GM10266 (cell line): Measurements from ENCODE around the gene ZNF318.

ENCODE experiments used
- DNase-seq: peaks from one replicate; pipeline ENCODE4 v3.0.0; 2012; ENCODE audit errors: extremely low spot score
- TF ChIP-seq, protein P1 (sequence below): IDR thresholded peaks from 2 replicates; pipeline ENCODE4 v1.5.1; 2012; ENCODE audit warnings: mild to moderate bottlenecking, low read depth; ENCODE audit not compliant: control insufficient read depth, insufficient read depth; ENCODE audit errors: missing control alignments

The ZNF318 gene

DNA sequence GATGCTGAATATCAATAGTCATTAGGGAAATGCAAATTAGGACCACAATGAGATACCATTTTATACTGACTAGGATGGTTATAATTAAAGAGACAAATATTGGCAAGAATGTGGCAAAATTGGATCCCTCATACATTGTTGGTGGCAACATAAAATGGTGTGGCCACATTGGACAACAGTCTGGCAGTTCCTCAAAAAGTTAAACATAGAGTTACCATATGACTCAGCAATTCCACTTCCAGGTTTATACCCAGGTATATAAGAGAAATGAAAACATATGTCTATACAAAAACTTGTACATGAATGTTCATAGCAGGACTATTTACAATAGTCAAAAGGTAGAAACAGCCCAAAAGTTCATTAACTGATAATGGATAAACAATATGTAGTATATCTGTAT, 58.8 kb downstream of the ZNF318 start:
- DNase-seq, result no peak
- TF ChIP-seq, protein P1, sequence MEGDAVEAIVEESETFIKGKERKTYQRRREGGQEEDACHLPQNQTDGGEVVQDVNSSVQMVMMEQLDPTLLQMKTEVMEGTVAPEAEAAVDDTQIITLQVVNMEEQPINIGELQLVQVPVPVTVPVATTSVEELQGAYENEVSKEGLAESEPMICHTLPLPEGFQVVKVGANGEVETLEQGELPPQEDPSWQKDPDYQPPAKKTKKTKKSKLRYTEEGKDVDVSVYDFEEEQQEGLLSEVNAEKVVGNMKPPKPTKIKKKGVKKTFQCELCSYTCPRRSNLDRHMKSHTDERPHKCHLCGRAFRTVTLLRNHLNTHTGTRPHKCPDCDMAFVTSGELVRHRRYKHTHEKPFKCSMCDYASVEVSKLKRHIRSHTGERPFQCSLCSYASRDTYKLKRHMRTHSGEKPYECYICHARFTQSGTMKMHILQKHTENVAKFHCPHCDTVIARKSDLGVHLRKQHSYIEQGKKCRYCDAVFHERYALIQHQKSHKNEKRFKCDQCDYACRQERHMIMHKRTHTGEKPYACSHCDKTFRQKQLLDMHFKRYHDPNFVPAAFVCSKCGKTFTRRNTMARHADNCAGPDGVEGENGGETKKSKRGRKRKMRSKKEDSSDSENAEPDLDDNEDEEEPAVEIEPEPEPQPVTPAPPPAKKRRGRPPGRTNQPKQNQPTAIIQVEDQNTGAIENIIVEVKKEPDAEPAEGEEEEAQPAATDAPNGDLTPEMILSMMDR, result no peak

DNA sequence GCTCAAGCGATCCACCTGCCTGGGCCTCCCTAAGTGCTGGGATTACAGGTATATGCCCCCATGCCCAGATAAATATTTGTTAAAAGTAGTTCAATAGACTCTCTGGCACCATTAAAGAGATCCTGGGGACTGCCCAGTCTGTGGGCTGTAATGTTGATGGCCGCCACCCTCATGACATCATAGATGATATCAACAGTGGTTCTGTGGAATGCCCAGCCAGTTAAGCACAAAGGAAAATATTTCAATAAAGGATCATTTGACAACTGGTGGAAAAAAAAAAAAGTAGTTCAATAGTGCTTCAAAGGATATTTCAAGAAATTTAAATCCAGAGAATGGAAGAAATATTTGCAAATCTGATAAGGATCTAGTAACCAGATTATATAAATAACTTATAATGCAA, 59.3 kb downstream of the ZNF318 start:
- TF ChIP-seq, protein P1, result no peak
- DNase-seq, result no peak

DNA sequence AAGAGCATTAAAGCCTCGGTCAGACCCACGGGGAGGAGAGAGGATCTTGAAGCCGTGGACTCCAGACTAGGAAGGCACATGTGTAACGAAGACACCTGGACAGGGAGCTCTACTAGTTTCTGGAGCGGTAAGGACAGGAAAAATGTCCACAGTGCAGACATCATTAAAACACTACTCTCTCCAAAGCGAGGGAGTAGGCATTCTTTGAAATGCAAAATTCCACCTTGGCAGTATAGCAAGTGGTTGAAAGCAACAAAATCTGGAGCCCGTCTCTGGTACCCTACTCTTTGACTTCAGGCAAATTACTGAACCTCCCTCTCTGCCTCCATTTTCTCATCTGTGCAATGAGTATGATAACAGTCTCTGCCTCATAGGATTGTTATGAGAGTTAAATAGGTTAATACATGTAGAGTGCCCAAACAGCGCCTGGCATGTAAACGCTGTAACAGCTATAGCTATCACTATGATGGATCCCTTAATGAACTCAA, 60.4 kb downstream of the ZNF318 start:
- TF ChIP-seq, protein P1, result no peak
- DNase-seq, result no peak

DNA sequence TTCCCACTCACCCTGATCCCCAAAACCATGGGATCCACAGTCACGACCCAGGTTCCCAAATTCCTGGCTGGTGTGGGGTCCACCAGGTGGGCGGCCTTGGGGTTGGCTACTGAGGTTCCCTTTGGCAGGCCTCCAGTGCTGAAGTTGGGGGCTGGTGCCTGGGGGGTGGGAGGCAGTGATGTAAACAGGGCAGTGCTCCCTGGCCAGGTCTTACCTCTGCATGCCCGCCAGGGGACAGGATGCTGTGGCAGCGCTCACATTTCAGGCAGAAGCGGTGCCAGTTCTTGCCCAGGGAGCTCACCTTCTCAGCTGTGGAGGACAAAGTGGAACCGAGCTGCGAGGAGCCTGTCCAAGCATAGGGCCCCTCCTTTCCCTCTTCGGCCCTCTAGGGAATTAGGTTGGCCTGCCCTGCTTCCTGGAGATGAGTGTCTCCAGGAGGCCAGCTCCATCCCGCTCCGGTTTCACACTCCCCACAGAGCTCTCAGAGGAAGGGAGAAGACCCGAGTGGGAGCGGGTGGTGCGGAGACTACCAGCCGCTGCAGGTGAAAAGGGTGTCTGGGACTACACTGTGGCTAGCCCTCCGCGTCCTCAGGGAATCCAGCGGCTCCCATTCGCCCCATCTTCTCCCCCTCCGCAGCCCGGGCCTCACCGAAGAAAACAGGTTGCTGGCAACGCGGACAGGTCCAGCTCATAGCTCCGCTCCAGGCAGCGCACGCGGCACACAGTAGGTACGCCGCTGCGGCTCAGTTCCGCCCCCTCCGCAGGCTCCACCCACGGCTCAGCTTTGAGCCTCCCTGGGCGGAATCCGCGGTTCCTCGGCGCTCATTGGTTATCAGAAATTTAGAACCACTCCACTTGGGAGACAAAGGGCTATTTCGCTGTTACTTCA, 61.1 kb downstream of the ZNF318 start, which contains the start of gene CRIP3:
Gene CRIP3 (minus strand): TSS at position 726 of the 889 bp plus-strand sequence. CDS start 34 bp downstream, at position 692.
- TF ChIP-seq, protein P1, result peak; percentile 42
- DNase-seq, result peak; percentile 44

DNA sequence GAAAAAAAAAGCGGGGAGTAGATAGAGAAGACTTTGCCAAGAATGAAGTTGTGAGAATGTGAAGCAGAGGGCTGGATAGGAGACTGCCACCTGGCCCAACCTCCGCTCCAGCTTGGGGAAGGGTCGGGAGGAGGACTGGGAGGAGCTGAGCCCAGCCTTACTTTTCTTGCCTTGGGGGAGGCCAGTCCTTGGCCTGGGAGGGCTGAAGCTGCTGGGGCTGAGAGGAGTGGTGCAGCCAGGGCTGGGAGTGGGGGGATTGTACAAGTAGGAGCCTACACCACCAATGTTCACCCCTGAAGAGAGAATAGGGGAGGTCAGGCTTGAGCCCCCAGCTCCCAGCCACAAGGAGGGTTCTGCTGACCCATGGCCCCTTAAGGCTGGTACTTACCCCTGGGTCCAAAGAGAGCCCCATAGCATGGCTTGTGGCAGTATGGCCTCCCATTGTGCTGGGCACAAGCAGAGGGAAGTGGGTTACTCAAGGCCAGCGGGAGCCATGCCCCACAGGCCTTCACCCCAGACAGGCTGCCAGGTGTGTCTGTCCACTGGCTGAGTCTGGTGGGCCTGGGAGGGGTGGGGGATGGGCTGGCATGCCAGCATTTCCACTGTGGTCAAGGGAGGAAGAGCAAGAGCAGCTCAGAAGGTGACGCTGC, 61.9 kb downstream of the ZNF318 start:
- TF ChIP-seq, protein P1, result no peak
- no peak for DNase-seq

DNA sequence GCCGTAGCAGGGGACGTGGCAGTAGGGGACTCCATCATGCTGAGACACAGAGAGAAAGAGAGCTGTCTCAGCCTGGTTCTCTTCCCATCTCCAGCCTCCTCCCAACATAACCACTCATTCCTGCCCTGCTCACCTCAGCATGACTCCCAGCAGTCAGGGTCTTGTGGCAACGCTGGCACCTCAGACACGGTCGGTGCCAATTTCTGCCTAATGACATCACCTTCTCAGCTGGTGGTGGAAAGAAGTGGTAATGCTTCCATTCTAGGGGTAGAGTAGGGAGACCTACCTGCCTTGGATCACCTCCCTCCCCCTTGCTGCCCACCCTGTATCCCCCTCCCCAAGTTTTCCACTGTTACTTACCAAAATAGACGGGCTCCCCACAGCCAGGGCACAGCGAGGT, 63.4 kb downstream of the ZNF318 start:
- DNase-seq, result no peak
- TF ChIP-seq, protein P1, result no peak
